Measurements from ENCODE around the gene FAM107B. TPM values are rescaled to one million over a fixed set of nuclear protein-coding genes. Genes with fewer than 3 reads are reported as not detected.
A peak's percentile ranks its signal among the peaks of the same experiment; 100 is the strongest.

Gene FAM107B
- total RNA-seq, 4 donors from 2014 or later: 12.3 to 41.3 (median 31.8) TPM

DNA sequence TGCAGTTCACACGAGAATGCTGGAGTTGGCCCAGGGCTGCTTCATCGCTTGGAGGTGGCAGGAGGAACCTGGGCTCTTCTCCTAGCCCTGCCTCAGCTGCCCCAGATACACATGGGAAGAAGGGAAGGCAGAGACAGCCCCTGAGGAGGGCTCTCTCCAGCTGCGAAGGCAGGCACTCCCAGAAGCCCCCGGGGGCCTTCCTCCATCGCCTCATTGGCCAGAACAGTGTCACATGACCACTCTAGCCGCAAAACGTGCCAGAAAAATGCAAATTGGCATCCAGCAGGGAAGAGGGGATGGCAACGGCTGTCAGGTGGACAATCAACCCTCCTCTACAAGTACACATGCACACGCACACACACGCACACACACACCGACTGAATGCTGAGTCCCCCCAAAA lies 226.2 kb downstream of the FAM107B start:
- Histone ChIP-seq H3K27me3 (no peaks in the 10 kb centered on the region), H3K4me3 (replicated peaks in 1 of 3) (no peak overlapping the region), H3K27ac (no peak overlapping the region), H3K36me3 (no peaks in the 10 kb centered on the region), H3K4me1 (peaks cover under 1 to 2% of the 10 kb centered on the region in 2 donors), H3K9me3 (no peaks in the 10 kb centered on the region)
- no peak for TF ChIP-seq POLR2A (IDR thresholded peaks at IDR 0.05)
- TF ChIP-seq, protein P1, sequence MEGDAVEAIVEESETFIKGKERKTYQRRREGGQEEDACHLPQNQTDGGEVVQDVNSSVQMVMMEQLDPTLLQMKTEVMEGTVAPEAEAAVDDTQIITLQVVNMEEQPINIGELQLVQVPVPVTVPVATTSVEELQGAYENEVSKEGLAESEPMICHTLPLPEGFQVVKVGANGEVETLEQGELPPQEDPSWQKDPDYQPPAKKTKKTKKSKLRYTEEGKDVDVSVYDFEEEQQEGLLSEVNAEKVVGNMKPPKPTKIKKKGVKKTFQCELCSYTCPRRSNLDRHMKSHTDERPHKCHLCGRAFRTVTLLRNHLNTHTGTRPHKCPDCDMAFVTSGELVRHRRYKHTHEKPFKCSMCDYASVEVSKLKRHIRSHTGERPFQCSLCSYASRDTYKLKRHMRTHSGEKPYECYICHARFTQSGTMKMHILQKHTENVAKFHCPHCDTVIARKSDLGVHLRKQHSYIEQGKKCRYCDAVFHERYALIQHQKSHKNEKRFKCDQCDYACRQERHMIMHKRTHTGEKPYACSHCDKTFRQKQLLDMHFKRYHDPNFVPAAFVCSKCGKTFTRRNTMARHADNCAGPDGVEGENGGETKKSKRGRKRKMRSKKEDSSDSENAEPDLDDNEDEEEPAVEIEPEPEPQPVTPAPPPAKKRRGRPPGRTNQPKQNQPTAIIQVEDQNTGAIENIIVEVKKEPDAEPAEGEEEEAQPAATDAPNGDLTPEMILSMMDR (IDR thresholded peaks at IDR 0.05): no peak
- intact Hi-C loops (cut with DNase I): no loop called here
- DNase-seq: no peak
- 81 to 86% methylated on average over 9 to 11 of the region's 11 CpGs for WGBS, 2 donors

DNA sequence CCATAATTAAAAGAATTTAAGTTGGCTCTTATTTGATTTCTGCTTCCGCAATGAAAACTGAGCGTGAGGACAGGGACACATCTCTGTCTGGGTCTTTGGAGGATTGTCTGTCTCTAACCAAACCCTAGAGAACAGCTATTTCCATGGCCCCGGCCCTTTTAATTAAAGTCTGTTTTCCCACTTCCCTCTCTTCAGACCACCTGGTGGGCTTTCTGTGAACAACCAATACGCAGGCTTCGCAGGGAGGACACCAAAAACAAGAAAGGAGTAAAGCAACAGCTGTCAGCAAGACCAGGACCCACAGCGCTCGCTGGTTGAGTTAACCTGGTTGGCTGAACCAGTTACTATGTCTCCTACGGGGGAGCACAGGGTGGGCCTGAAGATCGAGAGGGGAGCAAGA lies 226.9 kb downstream of the FAM107B start:
- peaks cover 6 to 7% of the 10 kb centered on the region in 2 donors for H3K4me1 ChIP-seq
- no peak for DNase-seq
- no peaks in the 10 kb centered on the region for H3K36me3 ChIP-seq
- 88 to 89% methylated on average over 9 of the region's 9 CpGs for WGBS, 2 donors
- H3K9me3 ChIP-seq: no peaks in the 10 kb centered on the region
- intact Hi-C loops (cut with DNase I): no loop called here
- no peak for TF ChIP-seq POLR2A (IDR thresholded peaks at IDR 0.05)
- TF ChIP-seq, protein P1 (IDR thresholded peaks at IDR 0.05): no peak
- no peak overlapping the region for H3K27ac ChIP-seq
- H3K27me3 ChIP-seq: no peaks in the 10 kb centered on the region
- no peak overlapping the region for H3K4me3 ChIP-seq (replicated peaks in 1 of 3)

DNA sequence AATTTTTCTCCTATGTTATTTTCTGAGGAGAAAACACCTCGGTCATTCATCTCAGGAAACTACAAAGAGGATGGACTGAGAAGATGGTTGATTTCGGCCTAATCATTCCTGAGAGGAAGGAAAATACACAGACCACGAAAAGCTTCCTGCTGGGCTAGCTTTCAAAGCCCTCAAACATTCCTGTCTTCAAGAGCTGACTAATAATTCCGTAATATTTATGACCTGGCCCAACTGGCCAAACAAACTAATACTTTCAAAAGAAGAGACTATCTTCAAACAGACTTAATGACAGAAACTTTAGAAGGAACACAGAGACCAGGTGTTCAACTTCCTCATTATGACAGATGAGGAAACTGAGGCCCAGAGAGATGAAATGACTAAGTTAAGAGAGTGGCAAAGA lies 228.9 kb downstream of the FAM107B start:
- 59 to 69% methylated on average over 4 of the region's 4 CpGs for WGBS, 2 donors

DNA sequence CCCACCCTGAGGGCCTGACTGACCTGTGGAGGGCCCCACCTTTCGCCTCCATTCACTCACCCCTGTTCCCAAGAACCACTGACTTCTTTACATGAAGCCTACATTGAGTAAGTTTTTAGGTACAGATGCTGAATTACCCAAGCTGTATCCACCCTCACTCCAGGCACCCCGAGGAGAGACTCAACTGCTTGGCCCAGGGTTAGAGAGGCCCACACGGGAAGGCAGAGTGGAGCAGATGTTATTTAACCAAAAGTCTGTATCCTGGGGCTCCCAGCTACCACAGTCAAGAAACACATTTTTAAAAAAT lies 230.8 kb downstream of the FAM107B start:
- no peak for DNase-seq
- intact Hi-C loops (cut with DNase I): no loop called here
- peaks cover 6 to 8% of the 10 kb centered on the region in 2 donors for H3K4me1 ChIP-seq
- no peaks in the 10 kb centered on the region for H3K36me3 ChIP-seq
- 90 to 96% methylated on average over 3 of the region's 3 CpGs for whole genome bisulfite sequencing, 2 donors
- no peak for TF ChIP-seq POLR2A (IDR thresholded peaks at IDR 0.05)
- TF ChIP-seq, protein P1 (IDR thresholded peaks at IDR 0.05): no peak
- H3K9me3 ChIP-seq: no peaks in the 10 kb centered on the region
- peak overlapping the region in 1 of 3 donors; percentile 48 for H3K27ac ChIP-seq
- H3K27me3 ChIP-seq: no peaks in the 10 kb centered on the region
- H3K4me3 ChIP-seq (replicated peaks in 1 of 3): no peak overlapping the region

More for the DNA sequence above, 228.9 kb downstream of the FAM107B start:
- intact Hi-C loops (cut with DNase I): no loop called here
- TF ChIP-seq, protein P1 (IDR thresholded peaks at IDR 0.05): no peak
- TF ChIP-seq POLR2A (IDR thresholded peaks at IDR 0.05): no peak
- no peak for DNase-seq
- no peaks in the 10 kb centered on the region for H3K36me3 ChIP-seq
- no peak overlapping the region for H3K4me3 ChIP-seq (replicated peaks in 1 of 3)
- no peak overlapping the region for H3K27ac ChIP-seq
- peaks cover 6 to 8% of the 10 kb centered on the region in 2 donors for H3K4me1 ChIP-seq
- no peaks in the 10 kb centered on the region for H3K9me3 ChIP-seq
- H3K27me3 ChIP-seq: no peaks in the 10 kb centered on the region

DNA sequence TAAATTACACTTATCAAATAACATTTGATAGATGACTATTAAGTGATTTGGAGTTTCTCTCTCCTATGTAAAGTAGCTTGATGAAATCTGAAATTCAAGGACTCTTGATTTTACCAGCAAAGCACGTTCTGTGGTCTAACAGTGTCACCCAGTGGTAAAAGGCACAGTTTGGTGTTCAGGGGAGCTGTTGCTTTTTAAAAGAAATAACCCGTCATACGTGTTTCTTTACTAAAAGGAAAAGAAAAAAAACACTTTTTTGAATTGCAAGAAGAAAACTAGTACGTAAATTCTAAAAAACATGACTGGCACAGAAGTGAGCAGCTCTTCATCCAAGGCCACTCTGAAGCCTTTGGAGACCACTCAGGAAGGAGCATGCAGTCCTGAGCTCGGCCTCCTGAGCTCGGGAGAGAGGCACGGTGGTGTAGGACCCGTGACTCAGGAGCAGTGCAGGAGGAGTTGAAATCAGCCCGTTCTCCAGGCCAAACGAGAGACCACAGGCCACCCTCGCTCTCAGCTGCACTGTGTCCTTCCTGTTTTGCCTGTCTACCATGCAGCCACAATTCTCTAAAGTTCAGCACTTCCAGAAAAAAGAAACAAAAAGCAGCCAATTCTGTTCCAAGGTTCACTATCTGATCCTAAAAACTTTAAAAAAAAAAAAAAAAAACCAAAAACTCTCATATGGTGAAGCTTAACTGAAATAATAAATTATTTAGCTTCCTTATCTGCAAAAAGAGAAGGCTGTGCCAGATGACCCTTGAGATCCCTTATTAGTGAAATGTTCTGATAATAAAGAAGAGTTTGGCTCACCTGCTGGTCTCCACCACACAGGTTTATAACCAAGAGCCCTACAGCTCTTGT lies 231.4 kb downstream of the FAM107B start:
- intact Hi-C loops (cut with DNase I): no loop called here
- 35 to 46% methylated on average over 11 of the region's 11 CpGs for WGBS, 2 donors
- DNase-seq: peak; percentile 14 to 18

More for the DNA sequence above, 231.4 kb downstream of the FAM107B start:
- H3K4me3 ChIP-seq (replicated peaks in 1 of 3): no peak overlapping the region
- no peaks in the 10 kb centered on the region for H3K9me3 ChIP-seq
- H3K4me1 ChIP-seq: peaks cover 6 to 8% of the 10 kb centered on the region in 2 donors
- H3K27me3 ChIP-seq: no peaks in the 10 kb centered on the region
- peak overlapping the region in 1 of 3 donors; percentile 48 for H3K27ac ChIP-seq
- TF ChIP-seq, protein P1 (IDR thresholded peaks at IDR 0.05): peak in 4 of 6 experiments; percentile 35 to 46 (median 42)
- TF ChIP-seq POLR2A (IDR thresholded peaks at IDR 0.05): no peak
- H3K36me3 ChIP-seq: no peaks in the 10 kb centered on the region

Data from thyroid gland (tissue), 4 donors.